Measurements from ENCODE around the gene ENGASE.

GRCh38 chr17:79075861-79076406 is 1.3 kb downstream of the ENGASE start:
- TF ChIP-seq POLR2A (IDR thresholded peaks at IDR 0.05) (no peak), CTCF (IDR thresholded peaks at IDR 0.05) (no peak)

Data from Peyer's patch (tissue), 4 donors.